Fibroblast of lung (primary cell): ENCODE results near the gene SRGAP2C.
"Not testable (repeated sequence)": the region's sequence is repeated elsewhere in the genome, so short reads cannot be mapped to it uniquely, and the experiment has no call there.

ENCODE experiments used
- CTCF ChIP-seq, 2 donors: IDR thresholded peaks in 1 of 2; conservative IDR thresholded peaks in 1 of 2; 1 replicate in 1 of 2; 2 replicates in 1 of 2; pipeline ENCODE4 v1.5.1; 2011 to 2012; ENCODE audit warnings: low read length in 2 of 2, control low read depth in 1 of 2, inconsistent platforms in 1 of 2, low read depth in 1 of 2, mild to moderate bottlenecking in 1 of 2
- EZH2 ChIP-seq: IDR thresholded peaks from 2 replicates; pipeline ENCODE4 v1.5.1; 2012; ENCODE audit warnings: low read length, control low read depth, mild to moderate bottlenecking; ENCODE audit errors: missing control alignments

GRCh38 chr1:121176649-121177048 lies 8.1 kb upstream of the SRGAP2C start:
- not testable (repeated sequence) for TF ChIP-seq CTCF (conservative IDR thresholded peaks at IDR 0.05 in 1 of 2, IDR thresholded peaks at IDR 0.05 in 1 of 2; ENCODE audit: low read depth in 1 of 2, low read length in 2 of 2); EZH2
